SW 1271 (cell line): ENCODE results near the gene SLC41A2.
"Not testable (repeated sequence)": the region's sequence is repeated elsewhere in the genome, so short reads cannot be mapped to it uniquely, and the experiment has no call there.

Experiments used
- DNase-seq, 2 experiments: peaks; one replicate each; lab custom pipeline; 2025; lab: John Stamatoyannopoulos, UW

SLC41A2 gene, protein sequence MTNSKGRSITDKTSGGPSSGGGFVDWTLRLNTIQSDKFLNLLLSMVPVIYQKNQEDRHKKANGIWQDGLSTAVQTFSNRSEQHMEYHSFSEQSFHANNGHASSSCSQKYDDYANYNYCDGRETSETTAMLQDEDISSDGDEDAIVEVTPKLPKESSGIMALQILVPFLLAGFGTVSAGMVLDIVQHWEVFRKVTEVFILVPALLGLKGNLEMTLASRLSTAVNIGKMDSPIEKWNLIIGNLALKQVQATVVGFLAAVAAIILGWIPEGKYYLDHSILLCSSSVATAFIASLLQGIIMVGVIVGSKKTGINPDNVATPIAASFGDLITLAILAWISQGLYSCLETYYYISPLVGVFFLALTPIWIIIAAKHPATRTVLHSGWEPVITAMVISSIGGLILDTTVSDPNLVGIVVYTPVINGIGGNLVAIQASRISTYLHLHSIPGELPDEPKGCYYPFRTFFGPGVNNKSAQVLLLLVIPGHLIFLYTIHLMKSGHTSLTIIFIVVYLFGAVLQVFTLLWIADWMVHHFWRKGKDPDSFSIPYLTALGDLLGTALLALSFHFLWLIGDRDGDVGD

DNA sequence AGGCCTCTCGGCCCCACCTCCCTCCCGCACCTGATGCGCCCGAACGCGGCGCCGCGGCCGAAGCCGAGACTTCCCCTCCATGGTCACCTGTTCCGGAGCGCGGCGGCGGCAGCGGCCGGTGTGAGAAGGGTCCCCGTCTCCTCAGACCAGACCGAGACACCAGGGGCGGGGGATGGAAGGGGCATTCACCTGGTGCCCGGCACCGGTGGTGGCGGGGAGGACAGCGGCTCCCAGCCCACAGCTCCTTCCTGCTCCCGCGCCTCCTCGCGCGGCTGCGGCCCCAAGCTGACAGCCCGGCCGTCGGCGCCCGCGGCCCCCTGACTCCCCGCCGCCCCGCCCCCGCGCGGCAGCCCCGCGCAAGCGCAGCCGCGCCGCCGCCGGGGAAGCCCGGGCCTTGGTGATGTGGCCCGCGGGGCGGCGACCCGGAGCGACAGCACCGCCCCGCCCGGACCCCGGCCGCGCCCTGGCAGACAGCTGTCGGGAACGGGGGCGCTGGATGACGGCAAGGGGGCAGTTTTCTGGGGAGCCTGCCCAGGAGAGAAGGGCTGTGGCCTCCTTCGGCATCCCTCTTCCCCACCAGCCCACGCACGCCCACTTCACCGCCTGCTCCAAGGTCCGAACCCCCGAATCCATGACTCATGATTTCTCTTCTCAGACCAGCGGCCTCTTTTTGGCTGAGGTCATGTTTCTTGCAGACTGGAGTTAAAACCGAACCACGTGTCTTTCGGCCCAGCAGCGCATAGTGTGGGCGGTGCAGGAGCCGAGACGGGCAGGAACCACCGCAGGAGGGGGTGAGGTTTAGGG lies at the start of gene SLC41A2:
TSS of gene SLC41A2 (minus strand) at position 290 of the 804 bp plus-strand sequence. CDS start 29,763 bp downstream, outside the sequence.
- DNase-seq, result peak; percentile 21 to 62

DNA sequence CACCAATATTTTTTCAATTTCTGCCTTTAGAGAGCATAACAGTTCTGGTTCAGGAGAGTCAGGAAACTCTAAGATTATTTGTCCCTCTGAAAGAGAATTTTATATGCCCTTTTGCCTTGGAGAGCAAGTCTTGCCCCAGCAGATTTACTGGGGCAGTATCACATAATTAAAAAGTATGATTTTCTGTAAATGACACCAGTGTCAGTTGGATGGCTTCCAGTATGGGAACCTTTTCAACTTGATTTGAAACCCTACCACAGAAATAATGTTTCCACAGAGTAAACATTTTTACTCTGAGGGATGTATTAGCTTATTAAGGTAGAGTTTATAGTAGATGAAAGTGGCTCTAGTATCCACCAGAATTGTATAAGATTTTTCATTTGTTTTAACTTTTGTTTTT lies 43.4 kb upstream of the SLC41A2 start:
- no peak for DNase-seq

DNA sequence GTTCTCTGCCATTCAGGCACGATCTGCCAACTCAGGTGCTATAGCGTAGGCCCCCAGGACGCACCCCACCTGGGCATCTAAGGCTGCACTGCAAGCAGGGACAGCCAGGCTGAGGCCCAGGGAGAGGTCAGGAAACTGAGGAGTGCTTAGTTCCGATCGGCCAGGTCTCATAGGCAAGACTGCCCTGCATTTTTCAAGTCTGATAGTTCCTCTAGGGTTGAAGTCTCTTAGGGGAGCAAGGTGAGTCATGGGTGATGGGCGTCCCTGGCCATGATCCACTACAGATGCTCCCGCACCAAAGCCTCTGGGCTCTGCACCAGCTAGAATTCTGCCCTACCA lies 41.2 kb upstream of the SLC41A2 start:
- DNase-seq, result no peak

DNA sequence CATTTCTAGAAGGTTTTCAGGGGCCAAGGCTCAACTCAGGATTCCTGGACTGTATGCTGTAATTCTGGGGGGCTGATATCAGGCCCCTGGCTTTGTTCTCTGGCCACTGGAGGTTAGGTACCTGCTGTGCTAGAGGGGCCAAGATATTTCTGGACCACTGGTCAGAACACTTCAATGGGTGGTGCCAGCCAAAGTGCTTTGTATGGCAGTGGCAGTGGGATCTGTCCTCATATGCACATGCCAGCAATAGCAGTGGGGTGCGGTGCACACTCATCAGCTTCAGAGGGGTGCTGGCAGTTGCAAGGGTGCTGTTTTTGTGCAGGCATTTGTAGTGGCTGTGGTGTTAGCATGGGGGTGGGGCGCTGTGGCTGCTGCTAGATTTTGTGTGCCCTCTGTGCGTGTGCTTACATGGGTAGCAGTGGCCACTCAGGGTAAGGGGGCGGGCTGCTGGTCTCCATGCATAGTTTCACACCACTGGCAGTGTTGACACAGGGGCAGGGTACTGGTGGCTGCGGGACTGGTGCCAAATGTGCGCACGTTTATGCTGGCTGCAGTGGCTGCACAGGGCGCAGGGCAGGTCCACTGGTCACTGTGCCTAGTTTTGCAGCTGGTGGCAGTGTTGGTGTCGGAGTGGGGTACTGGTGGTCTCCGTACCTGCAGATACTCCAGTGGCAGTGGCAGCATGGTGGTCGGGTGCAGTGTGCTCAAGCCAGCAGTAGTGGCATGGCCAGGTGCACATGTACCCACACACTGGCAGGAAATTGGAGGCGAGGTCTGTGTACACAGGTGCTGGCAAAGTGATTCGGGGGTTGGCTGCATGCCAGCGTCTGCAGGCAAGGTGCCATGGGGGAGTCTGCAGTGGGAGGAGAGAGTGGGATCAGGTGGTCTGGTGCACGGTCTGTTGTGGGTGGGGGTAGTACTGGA lies 40.6 kb upstream of the SLC41A2 start:
- DNase-seq, result no peak

DNA sequence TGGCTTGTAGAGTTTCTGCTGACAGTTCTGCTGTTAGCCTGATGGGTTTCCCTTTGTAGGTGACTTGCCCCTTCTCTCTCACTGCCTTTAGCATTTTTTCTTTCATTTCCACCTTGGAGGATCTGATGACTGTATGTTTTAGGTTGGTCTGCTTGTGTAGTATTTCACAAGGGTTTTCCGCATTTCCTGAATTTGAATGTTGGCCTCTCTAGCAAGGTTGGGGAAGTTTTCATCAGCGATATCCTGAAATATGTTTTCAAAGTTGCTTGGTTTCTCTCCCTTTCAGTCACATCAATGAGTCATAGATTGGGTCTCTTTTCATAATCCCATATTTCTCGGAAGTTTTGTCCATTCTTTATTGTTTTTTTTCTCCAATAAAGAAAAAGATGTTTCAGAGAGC lies 39.5 kb upstream of the SLC41A2 start:
- DNase-seq, result no peak

DNA sequence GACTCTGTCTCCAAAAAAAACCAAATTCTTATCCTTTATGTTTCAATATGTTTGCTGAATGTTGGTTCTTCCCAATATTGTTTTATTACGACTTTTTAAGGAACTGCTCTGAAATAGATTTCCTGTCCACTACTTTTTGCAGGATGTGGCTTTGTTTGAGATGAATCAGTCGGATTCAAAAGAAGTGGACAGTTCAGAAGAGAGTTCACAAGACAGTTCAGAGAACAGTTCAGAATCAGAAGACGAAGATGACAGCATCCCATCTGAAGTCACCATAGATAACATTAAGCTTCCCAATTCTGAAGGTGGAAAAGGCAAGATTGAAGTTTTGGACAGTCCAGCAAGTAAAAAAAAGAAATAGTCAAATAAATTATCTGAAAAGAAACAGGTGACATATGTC lies 36.2 kb upstream of the SLC41A2 start:
- no peak for DNase-seq

DNA sequence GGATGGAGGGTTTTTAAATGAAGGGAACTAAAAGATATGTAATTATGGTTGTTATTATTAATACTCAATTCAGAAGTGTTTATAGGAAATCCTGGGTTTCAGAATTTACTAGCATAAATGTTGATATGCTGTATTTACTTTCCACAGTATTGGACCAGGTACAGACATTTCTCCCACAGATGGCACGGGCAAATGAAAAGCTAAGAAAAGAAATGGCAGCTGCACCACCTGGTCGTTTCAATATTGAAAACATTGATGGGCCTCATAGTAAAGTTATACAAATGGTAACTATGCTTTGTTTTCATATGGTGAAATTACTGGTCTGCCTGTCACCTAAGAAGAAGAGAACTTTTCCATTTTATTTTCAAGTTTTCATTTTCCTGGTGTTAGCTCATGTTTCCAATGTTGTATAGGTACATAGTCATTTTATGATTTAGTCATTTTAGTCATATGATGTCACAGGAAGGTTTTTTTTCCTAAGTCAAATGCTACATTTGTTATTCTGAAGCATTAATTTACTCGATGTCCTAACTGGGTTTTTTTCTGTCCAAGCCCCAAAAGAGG lies 33.6 kb upstream of the SLC41A2 start:
- DNase-seq, result no peak

DNA sequence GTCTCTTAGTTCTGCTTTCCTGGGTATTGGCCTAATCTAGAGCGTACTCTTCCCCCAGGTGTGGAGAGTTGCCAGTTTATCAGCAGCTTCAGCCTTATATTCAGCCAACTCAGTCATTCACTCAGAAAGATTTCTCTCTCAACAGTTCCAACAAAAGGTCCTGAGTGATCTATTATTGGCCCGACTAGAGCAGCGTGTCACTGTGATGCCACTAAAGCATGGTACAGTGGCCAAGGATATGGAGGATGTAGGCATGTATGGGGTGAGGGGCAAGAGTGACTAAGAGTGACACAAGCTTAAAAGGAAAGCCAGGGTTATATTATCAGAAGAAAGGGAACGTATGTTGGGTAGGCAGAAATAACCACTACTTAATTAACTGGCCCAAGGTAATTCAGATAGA lies 32.9 kb upstream of the SLC41A2 start:
- DNase-seq, result no peak

DNA sequence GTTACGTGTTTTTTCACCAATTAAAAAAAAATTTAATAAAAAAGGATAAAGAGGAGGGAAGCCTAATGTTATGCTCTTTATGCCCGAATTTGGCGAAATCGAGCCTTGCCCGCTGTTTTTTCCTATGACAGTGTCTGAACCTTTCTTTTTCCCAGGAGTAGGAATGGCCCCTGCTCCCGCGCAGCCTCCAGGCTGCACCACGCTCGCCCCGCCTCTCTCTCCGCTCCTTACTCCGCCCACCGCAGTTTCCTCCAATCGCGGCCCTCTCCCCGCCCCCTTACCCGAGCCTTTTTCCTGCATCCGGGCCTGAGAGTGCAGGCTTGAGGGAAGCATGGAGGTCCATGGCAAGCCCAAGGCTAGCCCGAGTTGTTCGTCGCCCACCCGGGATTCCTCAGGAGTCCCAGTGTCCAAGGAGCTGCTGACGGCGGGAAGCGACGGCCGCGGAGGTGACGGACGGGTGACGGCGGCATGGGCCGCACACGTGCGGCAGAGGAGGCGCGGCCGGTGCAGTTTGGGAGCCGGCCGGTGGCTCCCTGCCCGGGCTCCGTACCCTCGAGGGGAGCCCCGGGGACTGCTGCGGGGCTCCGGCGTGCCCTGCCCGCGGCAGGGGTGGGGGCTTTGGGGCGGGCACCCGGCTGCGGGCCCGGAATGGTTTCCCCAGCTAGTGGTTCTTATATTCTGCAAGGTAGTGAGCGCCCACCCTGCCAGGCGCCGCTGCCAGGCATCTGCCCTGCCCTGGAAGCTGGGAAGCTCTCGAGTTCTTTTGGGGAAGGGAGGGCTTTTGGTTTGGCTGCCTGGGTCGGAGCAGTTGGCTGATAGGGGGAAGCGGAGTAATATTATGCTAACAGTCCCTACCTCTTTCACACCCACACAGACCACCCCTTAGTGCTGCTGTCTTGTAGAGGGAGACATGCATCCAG lies 28.2 kb upstream of the SLC41A2 start, which contains the start of gene NOPCHAP1:
TSS of gene NOPCHAP1 (plus strand) at position 295 of the 920 bp plus-strand sequence. CDS start at position 332, 37 bp downstream.
- DNase-seq, result peak; percentile 52 to 83

DNA sequence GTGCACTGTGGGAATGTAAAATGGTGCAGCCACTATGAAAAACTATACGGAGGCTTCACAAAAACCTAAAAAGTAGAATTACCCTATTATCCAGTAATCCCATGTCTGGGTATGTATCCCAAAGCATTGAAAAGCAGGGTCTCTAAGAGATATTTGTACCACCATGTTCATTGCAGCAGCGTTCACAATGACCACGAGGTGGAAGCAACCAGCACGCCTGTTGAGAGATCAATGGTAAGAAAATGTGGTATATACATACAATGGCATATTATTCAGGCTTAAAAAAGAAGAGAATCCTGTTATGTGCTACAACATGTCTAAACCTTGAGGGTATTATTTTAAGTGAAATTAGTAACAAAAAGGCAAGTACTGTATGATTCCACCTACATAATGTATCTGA lies 27.1 kb upstream of the SLC41A2 start:
- DNase-seq, result no peak

DNA sequence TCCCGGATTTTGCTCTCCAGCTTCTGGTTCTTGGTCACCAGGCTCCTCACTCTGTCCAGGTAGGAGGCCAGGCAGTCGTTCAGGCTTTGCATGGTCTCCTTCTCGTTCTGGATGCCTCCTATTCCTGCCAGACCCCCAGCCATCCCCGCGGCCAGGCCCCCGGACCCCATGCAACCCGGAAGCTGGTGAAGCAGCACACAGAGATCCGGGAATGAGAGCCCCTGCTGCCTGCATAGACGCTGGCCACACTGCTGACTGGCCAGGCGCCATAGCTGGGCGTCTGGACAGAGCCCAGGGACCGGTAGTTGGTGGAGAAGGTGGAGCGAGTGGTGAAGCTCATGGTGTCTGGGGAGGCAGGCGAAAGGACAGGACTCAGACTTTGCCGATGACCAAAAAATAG lies 19.6 kb upstream of the SLC41A2 start:
- not testable (repeated sequence) for DNase-seq

DNA sequence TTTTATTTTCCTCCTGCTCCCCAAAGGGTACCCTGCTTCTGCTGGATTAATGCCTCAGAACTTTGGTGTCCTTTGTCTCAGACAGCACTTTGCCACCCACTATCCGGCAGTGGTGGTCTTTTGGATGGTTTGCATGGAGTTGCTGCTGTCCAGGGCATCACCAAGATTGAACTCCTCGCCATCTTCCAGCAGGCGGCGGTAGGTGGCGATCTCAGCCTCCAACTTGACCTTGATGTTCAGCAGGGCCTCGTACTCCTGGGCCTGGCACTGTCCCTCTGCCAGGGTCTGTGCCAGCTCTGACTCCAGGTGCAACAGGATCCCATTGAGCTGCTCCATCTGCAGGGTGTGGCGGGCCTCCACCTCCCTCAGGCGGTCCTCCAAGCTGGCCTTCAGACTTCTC lies 18.6 kb upstream of the SLC41A2 start:
- no peak for DNase-seq

DNA sequence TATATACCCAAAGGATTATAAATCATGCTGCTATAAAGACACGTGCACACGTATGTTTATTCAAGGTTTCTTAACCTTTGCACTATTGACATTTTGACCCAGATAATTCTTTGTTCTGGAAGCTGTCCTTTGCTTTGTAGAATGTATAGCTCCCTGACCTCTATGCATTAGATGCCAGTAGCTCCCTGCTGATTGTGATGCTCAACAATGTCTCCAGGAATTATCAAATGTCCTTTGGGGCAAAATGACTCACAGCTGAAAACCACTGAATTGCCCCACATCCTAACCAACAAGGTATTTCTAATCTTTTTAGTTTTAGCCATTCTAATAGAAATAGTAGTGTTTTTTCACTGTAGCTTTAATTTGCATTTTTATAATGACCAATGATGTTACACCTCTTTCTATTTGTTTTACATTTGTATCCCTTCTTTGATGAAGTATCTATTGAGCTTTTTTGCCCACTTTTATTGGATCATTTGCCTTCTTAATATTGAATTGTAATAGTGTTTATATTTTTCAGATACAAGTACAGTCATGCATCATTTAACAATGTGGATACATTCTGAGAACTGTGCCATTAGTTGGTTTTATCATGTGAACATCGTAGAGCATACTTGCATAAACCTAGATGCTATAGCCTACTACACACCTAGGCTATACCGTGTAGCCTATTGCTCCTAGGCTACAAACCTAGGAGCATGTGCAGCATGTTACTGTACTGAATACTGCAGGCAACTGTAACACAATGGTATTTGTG lies 17.7 kb upstream of the SLC41A2 start:
- DNase-seq, result no peak

DNA sequence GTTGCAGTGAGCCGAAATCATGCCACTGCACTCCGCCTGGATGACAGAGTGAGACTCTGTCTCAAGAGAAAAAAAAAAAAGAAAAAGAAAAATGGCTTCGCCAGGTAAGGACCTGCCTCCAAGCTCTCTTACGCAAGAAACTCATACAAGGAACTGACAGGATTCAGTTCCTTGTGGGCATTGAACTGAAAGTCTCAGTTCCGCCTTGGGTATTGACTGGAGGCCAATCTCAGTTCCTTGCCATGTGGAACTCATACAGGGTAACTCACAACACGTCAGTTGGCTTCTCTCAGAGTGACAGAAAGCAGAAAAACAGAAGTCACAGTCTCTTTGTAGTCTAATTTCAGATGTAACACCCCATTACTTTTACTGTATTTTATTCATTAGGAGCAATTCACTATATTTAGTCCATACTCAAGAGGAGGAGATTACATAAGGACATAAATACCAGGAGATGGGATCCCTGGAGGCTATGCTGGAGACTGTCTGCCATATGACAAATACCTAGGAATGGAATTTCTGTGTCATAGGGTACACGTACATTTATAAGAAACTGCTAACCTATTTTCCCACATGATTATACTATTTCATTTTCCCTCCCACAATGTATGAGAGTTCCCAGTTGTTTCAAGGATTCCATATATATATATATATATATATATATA lies 16.7 kb upstream of the SLC41A2 start:
- no peak for DNase-seq

DNA sequence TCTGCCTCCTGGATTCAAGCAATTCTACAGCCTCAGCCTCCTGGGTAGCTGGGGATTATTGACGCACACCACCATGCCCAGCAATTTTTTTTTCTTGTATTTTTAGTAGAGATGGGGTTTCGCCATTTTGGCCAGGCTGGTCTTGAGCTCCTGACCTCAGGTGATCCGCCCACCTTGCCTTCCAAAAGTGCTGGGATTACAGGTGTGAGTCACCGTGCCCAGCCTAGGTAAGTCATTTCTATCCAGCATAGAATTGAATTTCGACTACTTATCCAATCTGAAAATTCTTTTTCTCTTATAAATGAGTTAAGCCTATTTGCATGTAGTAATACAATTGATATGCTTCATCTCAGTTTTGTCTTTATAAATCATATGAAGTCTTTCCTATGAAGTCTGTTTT lies 15.2 kb upstream of the SLC41A2 start:
- no peak for DNase-seq

DNA sequence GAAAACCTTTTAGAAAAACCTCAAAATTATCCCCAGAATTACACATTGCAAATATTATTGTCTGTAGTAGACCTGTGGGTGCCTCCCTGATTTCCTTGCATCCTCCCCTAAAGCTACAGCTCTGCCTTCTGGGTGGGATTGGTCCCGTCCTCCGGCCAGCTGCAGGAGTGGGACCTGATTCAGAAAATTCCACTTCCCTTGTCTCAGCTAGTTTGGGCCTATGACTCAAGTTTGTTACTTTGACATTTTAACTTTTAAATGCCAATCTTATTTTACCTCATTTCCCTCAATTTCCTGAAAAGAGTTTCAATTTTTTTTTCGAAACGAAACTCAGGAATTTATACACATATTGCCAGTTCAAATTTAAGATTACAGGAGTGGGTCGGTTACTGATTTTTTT lies 13.2 kb upstream of the SLC41A2 start:
- no peak for DNase-seq

DNA sequence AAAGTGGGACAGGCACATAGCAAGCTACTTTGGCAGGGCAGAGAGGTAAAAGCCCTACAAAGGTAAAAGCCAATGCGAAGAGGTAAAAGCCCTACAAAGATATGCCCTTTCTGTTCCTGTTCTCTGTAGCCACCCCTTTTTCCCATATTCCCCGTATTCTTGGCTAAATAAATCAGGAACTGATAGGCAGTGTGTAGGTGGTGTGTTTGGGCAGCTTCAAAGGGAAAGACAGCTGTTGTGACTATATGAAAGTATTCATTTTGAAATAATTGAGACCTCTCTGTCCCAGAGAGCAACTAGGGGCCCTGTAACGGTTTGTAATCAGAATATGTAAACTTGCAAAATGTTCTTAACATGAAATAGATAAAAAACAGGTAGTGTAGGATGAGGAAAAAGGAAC lies 11.3 kb upstream of the SLC41A2 start:
- no peak for DNase-seq

DNA sequence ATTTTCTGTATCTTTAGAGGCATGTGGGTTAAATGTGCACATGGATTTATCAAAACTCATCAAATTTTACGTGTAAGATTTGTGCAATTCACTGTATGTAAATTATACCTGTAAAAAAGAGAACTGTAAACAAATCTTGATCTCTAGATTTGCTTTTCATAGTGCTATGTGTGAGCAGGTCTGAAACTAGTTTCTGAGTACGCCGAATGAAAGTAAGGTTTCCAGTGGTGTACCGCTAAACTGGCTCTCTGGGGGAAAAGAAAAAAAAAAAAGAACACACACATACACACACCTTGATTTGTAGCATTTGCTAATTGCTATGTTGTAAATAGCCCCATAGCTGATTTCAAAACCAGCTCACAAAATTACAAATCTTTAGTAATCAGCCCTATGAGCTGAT lies 8.6 kb upstream of the SLC41A2 start:
- DNase-seq, result no peak

DNA sequence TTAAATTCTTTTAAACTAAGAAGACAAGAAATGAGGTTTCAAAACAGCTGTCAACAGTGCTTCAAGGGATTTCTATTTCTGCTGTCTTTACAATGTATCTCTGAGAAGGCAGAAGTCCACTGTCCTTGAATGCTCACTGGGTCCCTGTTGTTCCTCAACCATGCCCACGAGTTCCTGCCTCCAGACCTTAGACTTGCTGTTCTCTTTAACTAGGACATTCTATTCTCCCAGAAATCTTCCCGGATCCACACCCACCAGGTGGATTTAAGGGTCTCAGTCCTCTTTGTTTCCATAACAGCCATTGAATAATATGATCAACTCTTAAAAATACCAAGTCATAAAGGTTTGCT lies 6.7 kb upstream of the SLC41A2 start:
- no peak for DNase-seq
